Smooth muscle cell of the brain vasculature (primary cell): Measurements from ENCODE around the gene KLKB1.
"Not testable (repeated sequence)": the region's sequence is repeated elsewhere in the genome, so short reads cannot be mapped to it uniquely, and the experiment has no call there.

Experiments
- DNase-seq: peaks from one replicate; pipeline ENCODE4 v3.0.0-alpha.2; 2012; ENCODE audit warnings: low read depth, low spot score

Gene KLKB1

GRCh38 chr4:186226521-186227189 is 652 bp upstream of the KLKB1 start:
- DNase-seq, result no peak

DNA sequence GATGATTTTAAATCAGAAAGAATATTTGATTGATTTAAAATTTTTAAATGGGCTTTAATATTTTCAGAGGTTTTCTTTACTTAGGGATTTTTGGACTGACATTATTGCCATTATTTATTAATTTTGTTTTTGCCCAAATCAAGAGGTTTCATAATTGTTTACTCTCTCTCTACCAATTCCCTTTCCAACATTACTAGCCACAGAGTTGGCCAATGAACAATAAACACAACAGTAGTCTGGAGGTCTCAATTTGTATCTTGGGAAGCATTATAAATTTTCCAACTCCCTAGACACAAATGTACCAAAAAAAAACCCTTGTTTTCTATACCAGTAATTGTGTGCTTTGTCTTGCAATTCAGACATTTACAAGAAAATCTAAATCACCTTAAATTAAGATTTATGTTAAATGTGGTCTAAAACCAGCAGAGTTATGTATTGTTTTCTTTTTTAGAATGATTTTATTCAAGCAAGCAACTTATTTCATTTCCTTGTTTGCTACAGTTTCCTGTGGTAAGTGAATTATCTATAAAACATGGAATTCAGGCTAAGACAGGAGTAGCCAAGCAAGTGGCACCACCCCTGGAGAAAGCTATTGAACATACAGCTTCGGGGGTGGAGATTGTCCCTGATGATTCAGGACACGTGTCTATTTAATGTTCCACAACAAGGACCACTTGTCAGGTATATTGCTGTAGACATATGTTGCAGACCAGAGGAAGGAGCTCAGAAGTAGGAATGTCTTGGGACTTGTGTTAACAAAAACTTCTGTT is 622 bp downstream of the KLKB1 start:
- no peak for DNase-seq

- DNase-seq, result no peak
Measured at GRCh38 chr4:186228514-186228894, 1.2 kb downstream of the KLKB1 start.

DNA sequence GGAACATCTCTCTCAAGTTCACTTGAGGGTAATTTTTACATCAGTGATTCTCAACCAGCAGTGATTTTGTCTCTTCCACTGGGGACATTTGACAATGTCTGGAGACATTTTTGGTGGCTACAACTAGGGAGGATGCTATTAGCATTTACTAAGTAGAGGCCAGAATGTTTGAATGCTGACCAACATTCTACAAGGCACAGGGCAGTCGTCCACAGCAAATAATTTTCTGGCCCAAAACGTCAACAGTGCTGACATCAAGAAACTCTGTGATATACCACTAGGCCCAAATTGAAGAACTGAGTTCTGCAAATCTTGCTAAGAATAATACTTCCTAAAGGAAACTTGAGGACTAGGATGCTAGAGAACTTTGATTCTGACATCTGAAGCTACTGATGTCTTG is 7.1 kb downstream of the KLKB1 start:
- no peak for DNase-seq

DNA sequence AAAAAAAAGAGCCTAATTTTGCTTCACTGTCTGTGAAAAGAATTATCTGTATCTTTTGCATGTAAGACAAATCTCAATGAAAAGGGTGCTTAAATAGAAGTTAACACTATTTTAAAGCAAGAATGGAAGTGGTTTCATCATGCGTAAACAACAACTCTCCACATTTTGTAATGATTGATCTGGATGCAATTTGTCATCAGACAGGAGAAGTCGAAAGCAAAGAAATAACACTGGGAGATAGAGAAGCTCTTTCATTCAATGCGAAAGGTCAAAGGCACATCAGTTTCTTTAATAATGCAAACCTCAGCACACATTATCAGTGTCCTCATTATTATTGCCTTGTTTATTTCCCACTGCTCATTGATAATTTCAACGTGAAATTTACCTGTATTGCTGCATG is 8.8 kb downstream of the KLKB1 start:
- no peak for DNase-seq

GRCh38 chr4:186240452-186240847 is 13.1 kb downstream of the KLKB1 start:
- no peak for DNase-seq

DNA sequence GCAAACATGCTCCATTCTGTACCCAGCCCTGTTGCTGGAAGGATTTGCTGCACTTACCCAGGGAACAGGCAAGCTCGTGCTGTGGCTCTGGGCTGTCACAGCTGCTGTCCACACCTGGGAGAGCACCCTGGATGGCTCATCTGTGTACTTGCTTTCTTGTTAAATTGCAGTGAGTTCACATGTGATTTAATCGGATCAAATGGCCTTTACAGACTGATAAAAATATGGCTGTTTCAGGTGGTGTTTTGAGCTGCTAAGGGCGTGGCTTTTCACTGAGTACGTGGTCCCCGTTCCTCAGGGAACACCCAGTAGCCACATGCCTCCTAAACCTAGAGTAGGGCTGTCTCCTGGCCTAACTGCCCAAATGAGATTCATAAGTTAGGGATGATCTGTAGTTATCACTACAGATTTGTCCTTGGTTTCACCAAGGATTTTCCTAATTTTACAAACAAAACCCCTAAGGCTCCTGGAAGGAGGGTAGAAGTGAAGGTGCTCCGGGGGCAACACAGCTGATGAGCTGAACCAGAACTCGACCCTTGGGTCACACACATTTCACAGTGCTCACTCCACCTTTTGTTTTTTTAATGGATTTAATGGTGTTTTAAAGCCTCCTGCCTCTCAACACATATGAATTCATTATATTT is 13.7 kb downstream of the KLKB1 start:
- no peak for DNase-seq

DNA sequence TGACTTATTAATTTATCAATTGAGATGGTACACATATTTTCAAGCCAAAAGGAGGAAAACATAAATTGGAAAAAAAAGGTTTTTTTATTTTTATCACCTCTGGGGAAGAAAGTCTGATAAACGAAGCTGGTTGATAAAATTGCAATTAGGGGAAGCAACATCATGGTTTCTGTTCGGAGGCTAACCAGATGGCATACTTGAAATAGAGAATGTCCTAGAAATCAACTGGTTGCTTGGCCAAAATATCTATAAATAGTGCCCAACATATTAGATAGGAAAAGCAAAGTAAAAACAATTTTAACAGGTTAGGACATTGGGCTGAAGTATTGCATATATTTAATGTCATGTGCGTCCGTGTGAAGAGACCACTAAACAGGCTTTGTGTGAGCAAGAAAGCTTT is 14.3 kb downstream of the KLKB1 start:
- DNase-seq, result no peak

GRCh38 chr4:186242031-186242430 is 14.7 kb downstream of the KLKB1 start:
- DNase-seq, result not testable (repeated sequence)

GRCh38 chr4:186243331-186243730 is 16.0 kb downstream of the KLKB1 start:
- DNase-seq, result no peak

DNA sequence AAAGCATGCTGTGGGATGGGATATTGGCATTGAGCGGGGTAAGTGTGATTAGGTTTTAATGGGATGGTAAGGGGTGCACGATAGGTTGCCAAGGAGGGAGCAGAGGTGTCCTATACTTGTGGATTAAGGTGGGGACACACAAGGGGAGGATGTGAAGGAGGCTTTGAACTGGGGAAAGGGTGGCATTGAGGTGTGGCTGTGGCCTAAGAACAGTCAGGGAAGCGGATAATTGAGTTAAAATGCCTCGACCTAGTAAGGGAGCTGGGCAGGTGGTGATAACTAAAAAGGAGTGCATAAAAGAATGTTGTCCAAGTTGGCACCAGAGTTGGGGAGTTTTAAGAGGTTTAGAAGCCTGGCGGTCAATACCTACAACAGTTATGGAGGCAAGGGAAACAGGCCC is 17.5 kb downstream of the KLKB1 start:
- no peak for DNase-seq

DNA sequence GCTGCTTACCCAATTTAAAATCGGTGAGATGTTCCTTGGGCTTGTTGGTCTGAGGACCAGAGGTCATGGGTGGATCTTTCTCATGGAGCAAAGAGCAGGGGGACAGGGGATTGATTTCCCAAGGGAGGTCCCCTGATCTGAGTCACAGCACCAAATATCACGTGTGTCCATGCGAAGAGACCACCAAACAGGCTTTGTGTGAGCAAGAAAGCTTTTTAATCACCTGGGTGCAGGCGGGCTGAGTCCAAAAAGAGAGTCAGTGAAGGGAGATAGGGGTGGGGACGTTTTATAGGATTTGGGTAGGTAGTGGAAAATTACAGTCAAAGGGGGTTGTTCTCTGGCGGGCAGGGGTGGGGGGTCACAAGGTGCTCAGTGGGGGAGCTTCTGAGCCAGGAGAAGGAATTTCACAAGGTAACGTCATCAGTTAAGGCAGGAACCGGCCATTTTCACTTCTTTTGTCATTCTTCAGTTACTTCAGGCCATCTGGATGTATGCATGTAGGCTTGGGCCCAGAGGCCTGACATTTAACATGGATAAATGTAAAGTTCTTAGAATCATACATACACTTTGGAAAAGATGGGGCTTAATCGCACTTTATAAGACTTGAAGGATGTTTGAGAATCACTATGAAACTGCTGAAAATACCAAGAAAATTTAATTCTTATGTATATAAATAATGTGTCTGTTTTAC is 19.9 kb downstream of the KLKB1 start:
- DNase-seq, result not testable (repeated sequence)

- DNase-seq, result no peak
Measured at GRCh38 chr4:186248643-186249042, 21.3 kb downstream of the KLKB1 start.

DNA sequence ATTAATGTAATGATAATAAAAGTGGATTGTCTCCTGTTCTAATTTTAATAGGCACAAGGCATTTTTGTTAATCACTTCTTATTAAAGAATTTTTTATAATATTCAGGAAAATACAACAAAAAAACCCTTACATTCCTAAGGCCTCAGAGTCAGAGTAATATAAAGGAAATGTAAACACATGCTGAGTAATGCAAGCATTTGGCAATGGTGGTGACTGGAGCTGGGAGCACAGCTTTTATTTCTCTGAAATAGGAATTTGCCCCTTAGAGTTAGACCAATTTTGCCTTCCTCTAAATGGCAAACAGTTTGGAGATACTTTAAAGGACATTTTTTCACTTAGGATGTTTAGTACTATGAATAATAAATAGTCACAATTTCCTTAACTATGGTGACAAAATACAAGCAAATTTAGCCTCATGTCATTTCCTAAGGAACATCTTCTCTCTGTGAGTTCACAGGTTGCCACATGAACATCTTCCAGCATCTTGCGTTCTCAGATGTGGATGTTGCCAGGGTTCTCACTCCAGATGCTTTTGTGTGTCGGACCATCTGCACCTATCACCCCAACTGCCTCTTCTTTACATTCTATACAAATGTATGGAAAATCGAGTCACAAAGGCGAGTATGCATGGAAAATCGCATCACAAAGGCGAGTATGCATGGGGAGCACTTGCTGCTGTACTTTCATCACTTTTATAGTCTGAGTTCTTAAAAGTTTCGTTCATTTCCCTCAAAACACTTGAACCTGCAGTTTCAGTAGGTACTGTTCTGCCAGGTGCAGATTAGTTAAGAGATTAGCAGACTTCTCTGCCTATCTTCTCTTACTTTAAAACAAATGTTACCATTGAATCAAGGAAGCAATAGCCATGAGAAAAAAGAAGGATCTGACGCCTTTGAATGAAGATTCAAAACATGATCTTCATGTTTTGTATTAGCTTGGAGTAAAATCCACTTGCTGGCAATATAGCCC is 22.8 kb downstream of the KLKB1 start:
- no peak for DNase-seq

DNA sequence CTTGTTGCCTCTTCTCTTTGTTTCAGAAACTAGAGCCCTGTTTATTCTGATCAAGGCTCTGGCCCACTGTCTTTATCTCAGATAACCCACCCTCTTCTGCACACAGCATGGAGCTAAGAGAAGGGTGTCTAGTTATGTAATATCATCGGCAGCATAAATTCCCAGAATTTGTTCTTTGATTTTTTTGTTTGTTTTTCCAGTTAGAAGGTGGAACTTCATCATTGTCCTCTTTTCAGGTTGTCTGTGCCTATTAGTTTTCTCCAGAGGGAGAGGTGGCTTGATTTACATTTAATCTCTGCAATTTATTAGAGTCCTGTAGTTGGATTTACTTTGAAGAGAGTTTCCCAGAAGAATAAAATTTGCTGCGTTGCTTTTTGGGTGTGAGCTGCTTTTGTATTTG is 23.5 kb downstream of the KLKB1 start:
- no peak for DNase-seq

GRCh38 chr4:186255122-186255521 is 27.8 kb downstream of the KLKB1 start:
- DNase-seq, result no peak

GRCh38 chr4:186258216-186258811 is 31.0 kb downstream of the KLKB1 start:
- DNase-seq, result no peak

DNA sequence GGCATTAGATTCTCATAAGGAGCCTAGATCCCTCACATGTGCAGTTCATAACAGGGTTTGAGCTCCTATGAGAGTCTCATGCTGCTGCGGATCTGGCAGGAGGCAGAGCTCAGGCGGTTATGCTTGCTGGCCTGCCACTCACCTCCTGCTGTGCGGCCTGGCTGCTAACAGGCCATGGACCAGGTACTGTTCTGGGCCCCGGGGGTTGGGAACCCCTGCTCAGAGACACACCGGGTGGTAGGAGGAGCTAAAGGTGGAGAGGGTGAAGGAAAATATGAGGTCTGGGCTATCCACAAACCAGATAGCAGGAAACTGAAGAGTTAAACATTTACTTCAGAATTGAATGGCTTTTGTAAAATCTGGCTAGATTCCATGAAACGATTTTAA is 32.8 kb downstream of the KLKB1 start:
- DNase-seq, result no peak

DNA sequence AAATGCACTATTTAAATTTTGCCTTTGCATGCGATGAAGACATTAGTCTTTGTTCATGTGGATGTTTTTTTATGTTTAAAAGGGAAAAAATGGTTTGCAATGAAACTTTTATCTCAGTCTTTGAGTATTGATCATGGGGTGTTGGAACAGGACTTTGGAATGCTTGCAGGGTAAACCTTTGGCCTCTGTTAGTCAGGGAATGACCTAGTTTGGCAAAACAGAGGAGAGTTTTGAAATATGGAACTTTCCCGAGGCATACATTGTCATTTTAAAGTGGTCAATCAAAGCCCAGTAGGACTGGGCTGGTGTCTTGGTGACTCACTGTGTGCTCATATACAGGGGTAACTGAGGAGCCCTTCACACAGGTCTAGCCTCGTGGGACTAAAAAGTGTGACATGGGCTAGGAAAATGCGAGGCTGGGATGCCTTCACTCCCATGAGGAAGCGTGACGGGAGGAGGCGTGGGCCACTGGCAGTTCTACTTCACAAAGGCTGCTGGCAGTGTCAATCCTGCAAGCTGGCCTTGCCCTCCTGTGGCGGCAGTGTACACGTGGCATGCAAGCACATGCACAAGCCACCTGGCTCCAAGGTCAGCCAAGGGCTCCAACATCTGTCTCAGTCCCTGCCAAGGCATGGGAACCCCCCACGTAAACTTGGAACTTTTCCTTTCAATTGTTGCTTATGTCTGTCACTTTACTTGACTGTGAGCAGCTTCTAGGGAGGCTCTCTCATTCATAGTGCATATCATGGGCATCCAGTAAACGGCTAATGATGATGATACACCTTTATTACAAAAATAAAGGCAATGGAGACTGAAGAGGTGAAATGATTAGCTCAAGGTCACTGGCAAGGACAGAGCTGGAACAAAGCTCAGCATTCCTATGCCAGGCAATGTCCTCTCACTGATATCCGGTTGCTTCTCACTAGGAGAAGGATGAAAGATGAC is 33.5 kb downstream of the KLKB1 start:
- DNase-seq, result no peak

- no peak for DNase-seq
Measured at GRCh38 chr4:186264660-186265059, 37.4 kb downstream of the KLKB1 start.
